Naive B cell (primary cell): ENCODE results near the gene CCDC85C. TPM values are rescaled to one million over a fixed set of nuclear protein-coding genes. Genes with fewer than 3 reads are reported as not detected.

Source experiments
- ATAC-seq, 2 donors: fragments of 150-1000 bp; cut with Tn5 transposase; 2 replicates each; pipeline ENCODE4 v1.10.0; 2021; ENCODE audit warnings: low read depth in 2 of 2, mild to moderate bottlenecking in 2 of 2, moderate library complexity in 2 of 2
- DNase-seq: peaks from one replicate; pipeline ENCODE4 v3.0.0; 2022
- H3K27ac Mint-ChIP-seq, 6 donors: one replicate each; pipeline ENCODE4 v1.8.0; 2020 to 2022; ENCODE audit warnings: mild to moderate bottlenecking in 6 of 6, mixed read lengths in 6 of 6, moderate library complexity in 5 of 6, inconsistent platforms in 2 of 6
- H3K27me3 Mint-ChIP-seq, 3 donors: one replicate each; pipeline ENCODE4 v1.8.0; 2021 to 2022; ENCODE audit warnings: mixed read lengths in 3 of 3, mild to moderate bottlenecking in 1 of 3
- H3K36me3 Mint-ChIP-seq, 2 donors: one replicate each; pipeline ENCODE4 v1.8.0; 2020 to 2022; ENCODE audit warnings: mixed read lengths in 2 of 2, inconsistent platforms in 1 of 2, mild to moderate bottlenecking in 1 of 2
- H3K4me1 Mint-ChIP-seq, 3 donors: one replicate each; pipeline ENCODE4 v1.8.0; 2020 to 2022; ENCODE audit warnings: mixed read lengths in 3 of 3, inconsistent platforms in 1 of 3, mild to moderate bottlenecking in 1 of 3, moderate library complexity in 1 of 3
- H3K4me3 Mint-ChIP-seq, 8 donors: one replicate each; pipeline ENCODE4 v1.8.0; 2020 to 2022; ENCODE audit warnings: mild to moderate bottlenecking in 8 of 8, mixed read lengths in 8 of 8, moderate library complexity in 8 of 8, inconsistent platforms in 2 of 8
- H3K9me3 Mint-ChIP-seq, 7 donors: one replicate each; pipeline ENCODE4 v1.8.0; 2020 to 2022; ENCODE audit warnings: mixed read lengths in 7 of 7, mild to moderate bottlenecking in 5 of 7, inconsistent platforms in 2 of 7, moderate library complexity in 1 of 7
- polyA plus RNA-seq, 6 donors: library from polyadenylated mRNA; unstranded; fragments of 300-500 nt; fragmentation: Illumina TruSeq; gene quantifications; one replicate each; pipeline ENCODE4 v1.2.3, GENCODE V29; 2021; ENCODE audit warnings: low read depth in 6 of 6

Gene CCDC85C
- polyA plus RNA-seq, 6 donors from 2014 or later: 0.05 to 0.28 (median 0.24) TPM

DNA sequence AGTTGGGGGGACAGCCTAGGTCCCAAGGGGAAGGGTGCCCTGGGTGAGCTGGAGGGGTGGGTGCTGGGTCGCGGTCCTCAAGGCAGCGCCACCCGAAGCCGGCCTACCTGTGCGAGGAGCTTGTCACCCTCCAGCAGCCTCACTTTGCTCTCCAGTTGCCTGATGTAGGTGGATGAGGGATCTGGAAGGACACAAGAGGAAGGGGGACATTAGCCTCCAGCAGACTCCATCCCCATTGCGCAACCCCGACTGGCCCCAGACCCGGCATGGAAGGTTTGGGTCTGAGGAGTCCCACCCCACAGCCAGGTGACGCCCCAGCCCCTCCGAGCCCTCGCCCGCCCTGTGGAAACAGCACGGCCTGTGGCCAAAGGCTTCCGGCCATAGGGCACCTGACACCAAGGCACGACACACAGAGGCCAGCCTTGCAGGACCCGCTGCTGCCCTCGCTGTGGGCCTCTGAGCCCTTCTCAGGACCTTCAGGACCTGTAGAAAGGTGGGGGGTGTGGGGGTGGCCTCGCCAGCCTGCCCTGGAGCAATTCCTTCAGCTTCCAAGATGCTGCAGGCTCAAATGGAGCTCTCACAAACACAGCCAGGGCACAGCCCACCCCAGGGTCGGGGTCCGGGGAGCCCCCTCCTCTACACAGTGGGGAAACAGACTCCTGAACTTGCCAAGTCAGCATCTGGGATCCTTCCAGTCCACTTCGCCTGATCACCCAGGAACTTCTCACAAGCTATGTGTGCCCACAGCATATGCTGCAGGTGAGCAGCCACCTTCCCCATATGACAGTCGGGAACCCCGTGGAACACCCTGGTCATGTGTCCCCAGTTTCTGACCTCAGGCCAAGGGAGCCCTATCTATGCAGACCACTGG is 67.9 kb downstream of the CCDC85C start:
- Mint-ChIP-seq H3K27ac (no peak overlapping the region), H3K4me1 (peaks cover 3 to 7% (median 5%) of the 10 kb centered on the region in 3 donors), H3K9me3 (no peaks in the 10 kb centered on the region), H3K4me3 (no peak overlapping the region), H3K27me3 (peaks cover 0 to 31% (median 0%) of the 10 kb centered on the region in 3 donors), H3K36me3 (no peaks in the 10 kb centered on the region)
- no peak for ATAC-seq
- no peak for DNase-seq

DNA sequence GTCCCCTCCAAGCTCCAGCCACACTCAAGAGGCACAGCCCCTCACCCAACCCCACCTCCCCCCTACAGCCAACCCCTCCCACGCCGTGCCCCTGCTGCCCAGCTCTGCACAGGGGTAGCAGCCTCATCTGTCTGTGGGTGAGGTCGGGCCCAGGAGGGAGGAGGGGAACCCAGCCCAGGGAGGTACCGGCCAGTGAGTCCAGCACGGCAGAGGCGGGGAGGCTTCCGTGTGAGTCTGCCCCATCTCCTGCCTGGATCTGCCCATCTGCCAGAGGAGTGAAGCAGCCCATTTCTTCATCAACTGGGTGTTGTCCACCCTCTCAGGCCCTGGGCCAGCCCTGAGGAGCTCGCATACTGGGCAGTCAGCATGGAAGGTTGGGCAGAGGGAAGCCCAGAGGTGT is 68.6 kb downstream of the CCDC85C start:
- Mint-ChIP-seq H3K27ac (no peak overlapping the region), H3K4me3 (no peak overlapping the region), H3K27me3 (peaks cover 0 to 28% (median 0%) of the 10 kb centered on the region in 3 donors), H3K4me1 (peaks cover 0 to 7% (median 4%) of the 10 kb centered on the region in 3 donors), H3K36me3 (no peaks in the 10 kb centered on the region), H3K9me3 (no peaks in the 10 kb centered on the region)
- no peak for DNase-seq
- ATAC-seq: no peak

DNA sequence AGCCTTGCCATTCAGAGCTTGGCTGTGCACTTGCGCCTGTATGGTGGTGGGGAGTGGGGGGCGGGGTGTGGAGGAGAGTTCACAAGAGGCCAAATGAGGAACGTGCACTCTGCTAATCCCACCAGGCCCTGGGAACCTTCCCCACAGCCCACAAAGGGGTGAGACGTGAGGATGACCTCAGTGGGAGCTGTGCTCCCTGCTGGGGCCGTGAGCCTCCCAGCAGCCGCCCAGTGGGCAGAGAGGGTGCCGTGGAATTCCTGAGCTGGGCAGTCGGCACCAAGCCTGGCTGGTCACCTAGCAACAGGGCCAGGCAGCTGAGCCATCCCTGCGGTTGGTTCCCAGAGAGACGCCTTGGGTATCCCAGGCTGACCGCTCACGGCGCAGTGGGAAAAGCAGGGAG is 69.1 kb downstream of the CCDC85C start:
- peaks cover 0 to 7% (median 4%) of the 10 kb centered on the region in 3 donors for H3K4me1 Mint-ChIP-seq
- no peak overlapping the region for H3K4me3 Mint-ChIP-seq
- no peaks in the 10 kb centered on the region for H3K9me3 Mint-ChIP-seq
- H3K27me3 Mint-ChIP-seq: peaks cover 0 to 28% (median 0%) of the 10 kb centered on the region in 3 donors
- ATAC-seq (no peak), DNase-seq (no peak)
- no peak overlapping the region for H3K27ac Mint-ChIP-seq
- H3K36me3 Mint-ChIP-seq: no peaks in the 10 kb centered on the region

DNA sequence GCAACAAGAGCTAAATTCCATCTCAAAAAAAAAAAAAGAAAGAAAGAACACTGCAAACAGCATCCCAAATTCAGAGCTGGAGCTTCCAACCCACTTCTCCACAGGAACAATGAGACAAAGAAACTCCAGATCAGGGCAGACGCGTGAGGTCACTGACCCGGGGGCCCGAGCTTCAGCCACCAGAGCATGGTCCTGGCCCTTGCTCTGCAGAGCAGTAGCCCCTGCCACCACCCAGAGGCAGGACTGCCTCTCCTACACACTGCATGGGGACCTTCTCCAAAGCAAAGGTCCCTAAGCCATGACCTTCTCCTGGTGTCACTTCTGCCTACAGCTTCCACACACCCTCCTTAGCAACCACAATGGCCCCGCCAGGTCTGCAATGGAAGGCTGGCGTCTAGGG is 69.7 kb downstream of the CCDC85C start:
- Mint-ChIP-seq H3K9me3 (no peaks in the 10 kb centered on the region), H3K4me3 (no peak overlapping the region), H3K36me3 (no peaks in the 10 kb centered on the region), H3K4me1 (peaks cover 0 to 7% (median 4%) of the 10 kb centered on the region in 3 donors), H3K27me3 (peaks cover 0 to 28% (median 0%) of the 10 kb centered on the region in 3 donors), H3K27ac (no peak overlapping the region)
- DNase-seq (no peak), ATAC-seq (no peak)

DNA sequence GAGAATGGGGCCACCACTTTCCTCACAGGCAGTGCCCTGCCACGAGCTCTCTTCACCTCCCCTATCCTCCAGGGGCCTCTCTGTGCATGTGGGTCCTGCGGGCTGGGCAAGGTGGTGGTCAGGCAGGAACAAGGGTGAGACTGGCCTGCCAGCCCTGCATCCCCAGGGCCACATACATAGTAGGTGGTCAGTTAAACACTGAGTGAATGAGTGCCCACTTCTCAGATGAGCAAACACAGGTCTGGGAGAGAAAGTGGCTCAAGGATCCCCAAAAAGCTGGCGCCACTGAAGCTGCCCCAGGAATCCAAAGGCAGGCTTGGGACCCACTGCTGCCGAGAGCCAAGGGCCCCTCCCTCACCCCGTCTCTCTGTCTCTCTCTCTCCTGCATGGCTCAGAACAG is 71.7 kb downstream of the CCDC85C start:
- H3K27me3 Mint-ChIP-seq: peaks cover 0 to 10% (median 0%) of the 10 kb centered on the region in 3 donors
- no peak for ATAC-seq
- no peak overlapping the region for H3K27ac Mint-ChIP-seq

DNA sequence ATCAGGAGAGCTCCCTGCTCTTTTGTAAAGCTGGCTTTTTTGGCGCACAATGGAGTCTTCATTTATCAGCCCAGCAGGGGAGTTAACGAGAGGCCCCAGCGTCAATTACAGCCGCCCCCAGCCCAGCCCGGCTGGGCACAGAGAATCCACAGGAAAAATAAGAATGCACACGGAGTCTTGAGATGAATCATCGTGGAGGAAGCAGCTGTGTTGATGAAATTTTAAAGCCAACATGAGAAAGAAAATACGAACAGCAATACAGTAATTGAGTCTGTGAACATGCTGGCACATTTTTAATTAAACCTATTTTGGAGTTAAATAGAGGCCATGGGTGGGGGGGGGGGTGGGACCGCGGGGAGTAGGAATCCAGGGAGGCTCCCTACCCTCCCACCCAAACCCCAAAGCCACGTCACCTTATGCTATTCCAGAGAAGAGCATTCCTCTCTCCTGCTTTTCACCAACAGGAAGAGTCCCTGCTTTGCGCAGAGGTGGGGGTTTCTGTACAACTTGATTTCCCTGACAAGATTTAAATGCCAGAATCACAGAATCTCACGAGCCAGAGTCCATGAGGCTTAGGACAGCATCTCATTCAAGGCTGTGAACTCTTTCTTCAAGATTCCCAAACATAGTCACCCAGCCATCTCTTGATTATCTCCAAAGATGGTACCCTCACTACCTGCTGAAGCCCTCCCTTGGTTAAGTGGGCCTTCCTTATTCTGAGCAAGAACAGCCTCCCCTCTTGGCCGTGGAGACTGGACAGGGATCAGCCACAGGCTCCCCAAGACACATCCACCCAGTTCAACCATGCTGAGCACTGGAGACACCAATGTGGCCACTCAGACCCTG is 72.5 kb downstream of the CCDC85C start:
- ATAC-seq (no peak), DNase-seq (no peak)
- Mint-ChIP-seq H3K4me3 (no peak overlapping the region), H3K36me3 (no peaks in the 10 kb centered on the region), H3K27ac (peak overlapping the region in 1 of 6 donors; percentile 91), H3K9me3 (no peaks in the 10 kb centered on the region), H3K4me1 (no peaks in the 10 kb centered on the region), H3K27me3 (peaks cover 0 to 2% (median 0%) of the 10 kb centered on the region in 3 donors)

More for the DNA sequence above, 71.7 kb downstream of the CCDC85C start:
- Mint-ChIP-seq H3K9me3 (no peaks in the 10 kb centered on the region), H3K36me3 (no peaks in the 10 kb centered on the region), H3K4me1 (no peaks in the 10 kb centered on the region), H3K4me3 (no peak overlapping the region)
- no peak for DNase-seq

DNA sequence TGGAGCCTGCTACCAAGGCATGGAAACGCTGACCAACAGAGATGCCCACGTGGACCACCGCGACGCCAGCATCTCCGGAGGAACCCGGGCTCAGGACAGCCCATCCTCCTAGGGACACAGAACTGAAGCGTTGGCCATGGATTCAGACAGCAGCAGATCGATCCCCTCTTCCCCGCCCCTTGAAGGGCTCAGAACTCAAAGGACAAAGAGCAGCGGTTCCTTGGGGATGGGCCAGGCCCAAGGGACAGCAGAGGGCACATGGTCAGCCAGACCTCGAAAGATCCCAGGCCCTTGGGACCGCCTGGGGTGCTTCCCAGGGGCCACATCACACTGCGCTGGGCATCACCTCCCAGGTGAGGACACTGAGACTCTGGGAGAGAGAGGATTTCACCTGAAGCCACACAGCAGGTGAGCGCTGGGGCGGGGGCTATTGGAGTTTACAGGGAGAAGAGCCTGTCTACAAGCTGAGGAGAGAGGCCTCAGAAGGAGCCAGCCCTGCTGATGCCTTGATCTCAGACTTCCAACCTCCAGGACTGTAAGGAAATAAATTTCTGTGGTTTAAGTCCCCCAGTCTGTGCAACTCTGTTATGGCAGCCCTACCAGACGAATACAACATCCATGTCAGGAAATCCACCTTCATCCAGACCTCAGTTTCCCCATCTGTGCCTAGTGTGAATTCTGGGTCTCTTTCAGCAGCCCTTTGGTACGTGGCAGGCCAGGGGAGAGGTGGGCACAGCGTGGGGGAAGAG is 73.4 kb downstream of the CCDC85C start:
- no peaks in the 10 kb centered on the region for H3K36me3 Mint-ChIP-seq
- H3K27ac Mint-ChIP-seq: no peak overlapping the region

DNA sequence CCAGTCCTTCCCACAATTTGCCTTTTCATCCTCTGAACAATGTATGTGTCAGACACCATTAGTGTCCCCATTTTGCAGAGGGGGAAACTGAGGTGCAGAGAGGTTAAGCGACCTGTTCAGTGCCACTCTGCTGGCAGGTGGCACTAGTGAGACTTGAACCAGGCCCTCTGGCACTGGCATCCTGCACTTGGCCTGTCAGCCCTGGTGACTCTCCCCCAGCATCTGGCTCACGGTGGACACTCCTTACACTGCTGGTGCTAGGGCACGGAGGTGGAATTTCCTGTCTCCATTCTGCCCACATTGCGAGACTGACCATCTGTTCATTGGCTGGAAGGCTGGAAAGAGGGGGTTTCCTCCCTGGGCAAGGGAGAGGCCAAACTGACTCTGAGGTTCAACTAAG is 74.1 kb downstream of the CCDC85C start:
- Mint-ChIP-seq H3K9me3 (no peaks in the 10 kb centered on the region), H3K36me3 (no peaks in the 10 kb centered on the region), H3K4me3 (no peak overlapping the region), H3K4me1 (no peaks in the 10 kb centered on the region), H3K27ac (no peak overlapping the region), H3K27me3 (no peaks in the 10 kb centered on the region)
- no peak for DNase-seq
- no peak for ATAC-seq

More for the DNA sequence above, 73.4 kb downstream of the CCDC85C start:
- Mint-ChIP-seq H3K4me1 (no peaks in the 10 kb centered on the region), H3K9me3 (no peaks in the 10 kb centered on the region), H3K27me3 (no peaks in the 10 kb centered on the region), H3K4me3 (no peak overlapping the region)
- ATAC-seq (no peak), DNase-seq (no peak)

DNA sequence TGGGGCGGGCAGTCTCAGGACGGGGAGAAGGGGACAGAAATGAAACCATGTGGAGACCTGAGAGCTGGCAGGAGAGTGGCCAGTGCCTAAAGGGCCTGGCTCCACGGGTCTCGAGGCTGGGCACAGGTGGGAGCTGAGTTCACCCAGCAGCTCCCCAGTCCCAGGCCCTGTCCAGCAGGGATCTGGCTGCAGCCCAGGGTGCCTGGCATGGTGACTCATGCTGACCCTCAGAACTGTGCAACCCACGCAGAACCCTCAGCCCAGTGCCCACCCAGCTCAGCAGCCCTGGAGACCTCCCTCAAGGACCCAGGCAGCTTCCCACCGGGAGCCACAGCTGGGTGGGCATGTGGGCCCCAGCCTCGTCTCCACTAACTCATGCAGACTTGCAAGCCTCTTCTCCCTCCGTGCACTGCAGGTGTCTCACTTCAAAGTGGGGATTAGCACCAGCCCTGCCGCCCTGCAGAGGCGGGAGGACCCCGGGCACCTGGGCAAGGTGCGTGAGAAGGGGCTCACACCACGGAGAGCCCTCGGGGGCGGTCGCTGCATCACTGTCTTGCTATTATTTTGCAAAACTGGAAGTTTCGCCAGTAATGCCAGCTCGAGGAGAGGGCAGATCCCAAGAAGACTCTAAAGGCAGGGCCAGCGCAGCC is 76.5 kb downstream of the CCDC85C start:
- Mint-ChIP-seq H3K9me3 (no peaks in the 10 kb centered on the region), H3K4me3 (no peak overlapping the region), H3K4me1 (no peaks in the 10 kb centered on the region), H3K36me3 (no peaks in the 10 kb centered on the region), H3K27me3 (no peaks in the 10 kb centered on the region), H3K27ac (no peak overlapping the region)
- ATAC-seq (no peak), DNase-seq (no peak)

DNA sequence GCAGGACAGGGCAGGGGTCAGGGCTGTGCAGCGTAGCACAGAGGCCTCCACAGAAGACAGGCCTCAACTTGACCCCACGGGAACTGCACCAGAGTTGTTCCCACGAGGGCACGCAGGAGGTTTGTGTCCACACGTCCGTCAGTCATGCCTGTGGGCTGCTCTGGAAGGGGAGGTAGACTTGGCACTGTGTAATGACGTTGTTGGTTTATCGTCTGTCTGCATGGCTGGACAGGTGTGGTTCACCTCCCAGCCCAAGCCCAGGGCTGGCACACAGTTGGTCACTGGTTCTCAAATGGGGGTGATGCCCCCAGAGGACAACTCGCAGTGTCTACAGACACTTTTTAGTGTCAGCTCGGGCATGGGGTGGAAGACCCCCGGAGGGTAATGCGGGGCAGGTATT is 77.0 kb downstream of the CCDC85C start:
- Mint-ChIP-seq H3K27ac (no peak overlapping the region), H3K27me3 (no peaks in the 10 kb centered on the region), H3K9me3 (no peaks in the 10 kb centered on the region), H3K36me3 (no peaks in the 10 kb centered on the region), H3K4me3 (no peak overlapping the region), H3K4me1 (no peaks in the 10 kb centered on the region)
- ATAC-seq (no peak), DNase-seq (no peak)

DNA sequence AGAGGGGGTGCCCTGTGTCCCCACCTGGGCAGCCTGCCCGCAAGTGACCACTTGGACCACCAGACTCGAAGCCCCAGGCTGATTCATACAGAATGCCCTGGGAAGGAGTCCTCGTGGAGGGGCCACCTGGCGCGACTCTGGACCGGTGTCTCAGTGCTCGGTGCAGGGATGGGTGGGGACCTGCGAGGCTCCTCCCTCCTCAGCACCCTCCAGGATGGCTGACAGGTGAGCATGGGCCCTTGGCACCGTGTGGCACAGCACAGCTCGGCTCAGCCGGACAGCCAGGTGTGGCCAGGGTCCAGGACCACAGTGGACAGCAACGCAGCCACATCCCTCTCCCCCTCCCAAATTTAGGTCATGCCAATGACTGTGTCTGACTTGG is 78.3 kb downstream of the CCDC85C start:
- Mint-ChIP-seq H3K9me3 (no peaks in the 10 kb centered on the region), H3K27me3 (no peaks in the 10 kb centered on the region), H3K36me3 (no peaks in the 10 kb centered on the region), H3K27ac (no peak overlapping the region), H3K4me1 (no peaks in the 10 kb centered on the region), H3K4me3 (no peak overlapping the region)
- DNase-seq (no peak), ATAC-seq (no peak)

DNA sequence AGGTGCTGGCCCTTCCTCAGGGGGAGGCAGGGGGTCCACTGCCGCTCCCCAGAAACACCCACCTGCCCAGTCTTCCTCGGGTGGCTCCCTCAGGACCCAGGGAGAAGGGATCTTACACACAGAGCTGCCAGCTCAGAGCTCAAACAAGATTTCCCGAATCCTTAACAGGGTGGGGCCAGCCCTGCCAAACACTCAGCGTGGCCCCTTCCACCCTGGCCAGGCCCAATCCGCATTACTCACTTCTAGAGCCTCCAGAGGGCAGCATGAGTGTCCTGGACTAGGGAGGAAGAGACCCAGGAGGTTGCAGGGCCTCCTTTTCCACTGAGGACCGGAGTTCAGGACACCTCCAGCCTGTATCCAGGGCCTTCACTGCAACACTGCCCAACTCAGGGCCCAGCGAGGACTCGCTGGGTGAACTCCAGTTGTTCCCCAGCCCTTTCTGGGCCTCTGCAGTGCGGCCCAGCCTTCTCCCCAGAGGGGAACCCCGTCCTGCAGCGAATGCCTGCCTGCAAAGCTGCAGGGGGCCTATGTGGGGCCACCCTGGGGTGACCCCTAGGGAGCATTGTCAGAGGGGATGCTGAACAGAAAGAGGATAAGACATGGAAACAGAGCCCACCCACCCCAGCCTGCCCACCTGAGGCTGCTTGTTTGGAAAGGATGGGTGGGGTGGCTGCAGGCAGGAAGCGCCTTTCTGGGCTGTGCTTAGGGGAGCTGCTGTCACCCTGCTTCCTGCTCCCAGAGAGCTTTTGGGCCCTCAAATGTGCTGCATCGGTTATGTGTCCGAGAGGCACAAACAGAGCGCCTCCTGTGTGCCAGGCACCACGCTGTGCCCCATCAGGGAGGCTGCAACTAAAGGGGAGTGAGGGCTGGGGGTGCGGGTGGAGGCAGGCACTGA is 79.0 kb downstream of the CCDC85C start:
- no peaks in the 10 kb centered on the region for H3K27me3 Mint-ChIP-seq
- no peak overlapping the region for H3K27ac Mint-ChIP-seq
- H3K9me3 Mint-ChIP-seq: no peaks in the 10 kb centered on the region
- DNase-seq (no peak), ATAC-seq (no peak)
- H3K36me3 Mint-ChIP-seq: no peaks in the 10 kb centered on the region
- no peaks in the 10 kb centered on the region for H3K4me1 Mint-ChIP-seq
- no peak overlapping the region for H3K4me3 Mint-ChIP-seq
